ENCODE measurements around the gene ETV4. TPM values are rescaled to one million over a fixed set of nuclear protein-coding genes. Genes with fewer than 3 reads are reported as not detected.

Gene ETV4
- total and polyA plus RNA-seq, 2 of the 13 experiments (the other 11 are each of a cell fraction or from before 2014, with no cell fraction given) = 128 to 330 TPM

DNA sequence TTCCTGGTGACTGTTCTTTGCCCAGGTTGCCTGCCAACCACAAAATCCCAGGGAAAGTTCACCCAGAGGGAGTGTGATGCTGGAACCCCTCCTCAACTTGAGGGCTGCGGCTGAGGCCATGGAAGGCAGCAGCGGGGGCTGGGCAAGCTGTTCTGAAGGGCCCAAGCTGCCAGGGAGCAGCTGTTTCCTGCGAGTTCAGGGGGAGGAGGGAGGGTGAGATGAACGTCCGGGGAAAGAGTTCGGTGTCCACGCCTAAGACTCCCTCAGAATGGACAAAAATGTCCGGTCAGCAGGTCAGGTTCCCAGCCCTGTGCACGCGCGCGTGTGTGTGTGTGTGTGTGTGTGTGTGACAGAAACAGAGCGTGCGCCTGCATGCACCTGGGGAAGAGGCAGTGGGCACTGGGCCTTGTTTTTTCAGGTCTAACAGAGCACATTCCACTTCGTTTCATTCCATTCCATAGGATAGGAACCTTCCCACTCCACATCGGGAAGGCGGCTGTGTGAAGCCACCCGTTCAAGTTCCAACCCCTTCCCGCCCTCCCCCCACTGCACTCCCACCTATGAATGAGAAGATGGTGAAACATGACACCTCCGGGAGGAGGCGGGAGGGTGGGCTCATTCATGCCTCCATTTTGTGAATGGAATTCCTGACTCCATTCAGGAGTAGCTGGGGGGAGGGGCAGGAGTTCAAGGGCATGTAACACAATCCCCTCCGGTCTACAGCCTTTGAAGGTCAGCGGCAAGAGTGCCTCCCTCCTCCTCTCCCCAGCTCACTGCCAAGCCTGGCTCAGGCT, 15.7 kb downstream of the ETV4 start (continued):
- TF ChIP-seq, protein P1, sequence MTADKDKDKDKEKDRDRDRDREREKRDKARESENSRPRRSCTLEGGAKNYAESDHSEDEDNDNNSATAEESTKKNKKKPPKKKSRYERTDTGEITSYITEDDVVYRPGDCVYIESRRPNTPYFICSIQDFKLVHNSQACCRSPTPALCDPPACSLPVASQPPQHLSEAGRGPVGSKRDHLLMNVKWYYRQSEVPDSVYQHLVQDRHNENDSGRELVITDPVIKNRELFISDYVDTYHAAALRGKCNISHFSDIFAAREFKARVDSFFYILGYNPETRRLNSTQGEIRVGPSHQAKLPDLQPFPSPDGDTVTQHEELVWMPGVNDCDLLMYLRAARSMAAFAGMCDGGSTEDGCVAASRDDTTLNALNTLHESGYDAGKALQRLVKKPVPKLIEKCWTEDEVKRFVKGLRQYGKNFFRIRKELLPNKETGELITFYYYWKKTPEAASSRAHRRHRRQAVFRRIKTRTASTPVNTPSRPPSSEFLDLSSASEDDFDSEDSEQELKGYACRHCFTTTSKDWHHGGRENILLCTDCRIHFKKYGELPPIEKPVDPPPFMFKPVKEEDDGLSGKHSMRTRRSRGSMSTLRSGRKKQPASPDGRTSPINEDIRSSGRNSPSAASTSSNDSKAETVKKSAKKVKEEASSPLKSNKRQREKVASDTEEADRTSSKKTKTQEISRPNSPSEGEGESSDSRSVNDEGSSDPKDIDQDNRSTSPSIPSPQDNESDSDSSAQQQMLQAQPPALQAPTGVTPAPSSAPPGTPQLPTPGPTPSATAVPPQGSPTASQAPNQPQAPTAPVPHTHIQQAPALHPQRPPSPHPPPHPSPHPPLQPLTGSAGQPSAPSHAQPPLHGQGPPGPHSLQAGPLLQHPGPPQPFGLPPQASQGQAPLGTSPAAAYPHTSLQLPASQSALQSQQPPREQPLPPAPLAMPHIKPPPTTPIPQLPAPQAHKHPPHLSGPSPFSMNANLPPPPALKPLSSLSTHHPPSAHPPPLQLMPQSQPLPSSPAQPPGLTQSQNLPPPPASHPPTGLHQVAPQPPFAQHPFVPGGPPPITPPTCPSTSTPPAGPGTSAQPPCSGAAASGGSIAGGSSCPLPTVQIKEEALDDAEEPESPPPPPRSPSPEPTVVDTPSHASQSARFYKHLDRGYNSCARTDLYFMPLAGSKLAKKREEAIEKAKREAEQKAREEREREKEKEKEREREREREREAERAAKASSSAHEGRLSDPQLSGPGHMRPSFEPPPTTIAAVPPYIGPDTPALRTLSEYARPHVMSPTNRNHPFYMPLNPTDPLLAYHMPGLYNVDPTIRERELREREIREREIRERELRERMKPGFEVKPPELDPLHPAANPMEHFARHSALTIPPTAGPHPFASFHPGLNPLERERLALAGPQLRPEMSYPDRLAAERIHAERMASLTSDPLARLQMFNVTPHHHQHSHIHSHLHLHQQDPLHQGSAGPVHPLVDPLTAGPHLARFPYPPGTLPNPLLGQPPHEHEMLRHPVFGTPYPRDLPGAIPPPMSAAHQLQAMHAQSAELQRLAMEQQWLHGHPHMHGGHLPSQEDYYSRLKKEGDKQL (CRISPR knock-in tag; IDR thresholded peaks at IDR 0.05; ENCODE audit: low read depth) = peak; percentile 92
- TF ChIP-seq HNRNPLL (IDR thresholded peaks at IDR 0.05; ENCODE audit: low read depth, low read length, poor library complexity, severe bottlenecking) (peak; percentile 37), SIX1 (CRISPR knock-in tag; IDR thresholded peaks at IDR 0.05; ENCODE audit: borderline replicate concordance) (peak; percentile 100), EEA1 (CRISPR knock-in tag; IDR thresholded peaks at IDR 0.05; ENCODE audit: borderline replicate concordance) (0 out of 2 replicates have a peak, but pooled peaks have one; percentile 17), MZF1 (CRISPR knock-in tag; IDR thresholded peaks at IDR 0.05; ENCODE audit: borderline replicate concordance) (peak; percentile 45; the same call in 1 of the 2 replicates), CBX2 (IDR thresholded peaks at IDR 0.05; ENCODE audit: low read depth, low read length) (no peak), CBX2 (CRISPR knock-in tag; IDR thresholded peaks at IDR 0.05; ENCODE audit: low read depth) (no peak), ZBTB38 (CRISPR knock-in tag; IDR thresholded peaks at IDR 0.05) (peak; percentile 94), ZNF430 (CRISPR knock-in tag; IDR thresholded peaks at IDR 0.05) (peak; percentile 96), PCBP2 (optimal IDR thresholded peaks at IDR 0.05; ENCODE audit: low read depth, low read length, poor library complexity, severe bottlenecking) (peak; percentile 19), AHR (CRISPR knock-in tag; IDR thresholded peaks at IDR 0.05) (0 out of 2 replicates have a peak, but pooled peaks have one; percentile 51), TMF1 (CRISPR knock-in tag; IDR thresholded peaks at IDR 0.05; ENCODE audit: low read depth) (peak; percentile 80; the same call in 1 of the 2 replicates), ZBTB1 (CRISPR knock-in tag; IDR thresholded peaks at IDR 0.05; ENCODE audit: borderline replicate concordance) (no peak), KDM5B (CRISPR knock-in tag; IDR thresholded peaks at IDR 0.05; ENCODE audit: borderline replicate concordance) (peak; percentile 89), ZSCAN29 (CRISPR knock-in tag; conservative IDR thresholded peaks at IDR 0.05) (peak; percentile 97), NR2F6 (IDR thresholded peaks at IDR 0.05) (peak; percentile 97), NR2F6 (CRISPR knock-in tag; IDR thresholded peaks at IDR 0.05) (peak; percentile 97), ZNF577 (CRISPR knock-in tag; IDR thresholded peaks at IDR 0.05; ENCODE audit: borderline replicate concordance, low read depth) (no peak)
- TF ChIP-seq, protein P2, sequence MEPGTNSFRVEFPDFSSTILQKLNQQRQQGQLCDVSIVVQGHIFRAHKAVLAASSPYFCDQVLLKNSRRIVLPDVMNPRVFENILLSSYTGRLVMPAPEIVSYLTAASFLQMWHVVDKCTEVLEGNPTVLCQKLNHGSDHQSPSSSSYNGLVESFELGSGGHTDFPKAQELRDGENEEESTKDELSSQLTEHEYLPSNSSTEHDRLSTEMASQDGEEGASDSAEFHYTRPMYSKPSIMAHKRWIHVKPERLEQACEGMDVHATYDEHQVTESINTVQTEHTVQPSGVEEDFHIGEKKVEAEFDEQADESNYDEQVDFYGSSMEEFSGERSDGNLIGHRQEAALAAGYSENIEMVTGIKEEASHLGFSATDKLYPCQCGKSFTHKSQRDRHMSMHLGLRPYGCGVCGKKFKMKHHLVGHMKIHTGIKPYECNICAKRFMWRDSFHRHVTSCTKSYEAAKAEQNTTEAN (CRISPR knock-in tag; conservative IDR thresholded peaks at IDR 0.05) = peak; percentile 96
- TF ChIP-seq, protein P3, sequence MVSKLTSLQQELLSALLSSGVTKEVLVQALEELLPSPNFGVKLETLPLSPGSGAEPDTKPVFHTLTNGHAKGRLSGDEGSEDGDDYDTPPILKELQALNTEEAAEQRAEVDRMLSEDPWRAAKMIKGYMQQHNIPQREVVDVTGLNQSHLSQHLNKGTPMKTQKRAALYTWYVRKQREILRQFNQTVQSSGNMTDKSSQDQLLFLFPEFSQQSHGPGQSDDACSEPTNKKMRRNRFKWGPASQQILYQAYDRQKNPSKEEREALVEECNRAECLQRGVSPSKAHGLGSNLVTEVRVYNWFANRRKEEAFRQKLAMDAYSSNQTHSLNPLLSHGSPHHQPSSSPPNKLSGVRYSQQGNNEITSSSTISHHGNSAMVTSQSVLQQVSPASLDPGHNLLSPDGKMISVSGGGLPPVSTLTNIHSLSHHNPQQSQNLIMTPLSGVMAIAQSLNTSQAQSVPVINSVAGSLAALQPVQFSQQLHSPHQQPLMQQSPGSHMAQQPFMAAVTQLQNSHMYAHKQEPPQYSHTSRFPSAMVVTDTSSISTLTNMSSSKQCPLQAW (CRISPR knock-in tag; IDR thresholded peaks at IDR 0.05) = peak; percentile 97
- TF ChIP-seq, protein P4, sequence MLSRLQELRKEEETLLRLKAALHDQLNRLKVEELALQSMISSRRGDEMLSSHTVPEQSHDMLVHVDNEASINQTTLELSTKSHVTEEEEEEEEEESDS (CRISPR knock-in tag; IDR thresholded peaks at IDR 0.05; ENCODE audit: borderline replicate concordance) = peak; percentile 94; the same call in 1 of the 2 replicates
